ENCODE results near the gene TMPRSS15.

Gene TMPRSS15

GRCh38 chr21:18268906-18269305 lies 134.7 kb downstream of the TMPRSS15 start:
- H3K4me1 ChIP-seq (ENCODE audit: control insufficient read depth, insufficient read depth, low read length): no peaks in the 10 kb centered on the region
- H3K9me3 ChIP-seq (ENCODE audit: control insufficient read depth, insufficient read depth, low read length): no peaks in the 10 kb centered on the region
- no peak overlapping the region for H3K4me3 ChIP-seq (ENCODE audit: low read depth, low read length)
- no peaks in the 10 kb centered on the region for H3K36me3 ChIP-seq (ENCODE audit: control insufficient read depth, insufficient read depth, low read length)
- H3K9ac ChIP-seq (ENCODE audit: low read depth, low read length): no peak overlapping the region
- H3K27me3 ChIP-seq (ENCODE audit: control insufficient read depth, insufficient read depth, low read length): no peaks in the 10 kb centered on the region

- Histone ChIP-seq H3K36me3 (ENCODE audit: control insufficient read depth, insufficient read depth, low read length) (no peaks in the 10 kb centered on the region), H3K4me1 (ENCODE audit: control insufficient read depth, insufficient read depth, low read length) (no peaks in the 10 kb centered on the region), H3K27me3 (ENCODE audit: control insufficient read depth, insufficient read depth, low read length) (no peaks in the 10 kb centered on the region), H3K4me3 (ENCODE audit: low read depth, low read length) (no peak overlapping the region), H3K9ac (ENCODE audit: low read depth, low read length) (no peak overlapping the region), H3K9me3 (ENCODE audit: control insufficient read depth, insufficient read depth, low read length) (no peaks in the 10 kb centered on the region)
Measured at GRCh38 chr21:18267496-18267895, 136.1 kb downstream of the TMPRSS15 start.

GRCh38 chr21:18265944-18266343 lies 137.6 kb downstream of the TMPRSS15 start:
- Histone ChIP-seq H3K9me3 (ENCODE audit: control insufficient read depth, insufficient read depth, low read length) (no peaks in the 10 kb centered on the region), H3K9ac (ENCODE audit: low read depth, low read length) (no peak overlapping the region), H3K4me3 (ENCODE audit: low read depth, low read length) (no peak overlapping the region), H3K36me3 (ENCODE audit: control insufficient read depth, insufficient read depth, low read length) (no peaks in the 10 kb centered on the region), H3K4me1 (ENCODE audit: control insufficient read depth, insufficient read depth, low read length) (no peaks in the 10 kb centered on the region), H3K27me3 (ENCODE audit: control insufficient read depth, insufficient read depth, low read length) (no peaks in the 10 kb centered on the region)

- no peaks in the 10 kb centered on the region for H3K9me3 ChIP-seq (ENCODE audit: control insufficient read depth, insufficient read depth, low read length)
- H3K4me1 ChIP-seq (ENCODE audit: control insufficient read depth, insufficient read depth, low read length): no peaks in the 10 kb centered on the region
- H3K36me3 ChIP-seq (ENCODE audit: control insufficient read depth, insufficient read depth, low read length): no peaks in the 10 kb centered on the region
- H3K9ac ChIP-seq (ENCODE audit: low read depth, low read length): no peak overlapping the region
- H3K4me3 ChIP-seq (ENCODE audit: low read depth, low read length): no peak overlapping the region
- no peaks in the 10 kb centered on the region for H3K27me3 ChIP-seq (ENCODE audit: control insufficient read depth, insufficient read depth, low read length)
Measured at GRCh38 chr21:18253799-18254198, 149.8 kb downstream of the TMPRSS15 start.

- H3K9me3 ChIP-seq (ENCODE audit: control insufficient read depth, insufficient read depth, low read length): no peaks in the 10 kb centered on the region
- no peaks in the 10 kb centered on the region for H3K36me3 ChIP-seq (ENCODE audit: control insufficient read depth, insufficient read depth, low read length)
- no peaks in the 10 kb centered on the region for H3K27me3 ChIP-seq (ENCODE audit: control insufficient read depth, insufficient read depth, low read length)
- no peaks in the 10 kb centered on the region for H3K4me1 ChIP-seq (ENCODE audit: control insufficient read depth, insufficient read depth, low read length)
- no peak overlapping the region for H3K4me3 ChIP-seq (ENCODE audit: low read depth, low read length)
- H3K9ac ChIP-seq (ENCODE audit: low read depth, low read length): no peak overlapping the region
Measured at GRCh38 chr21:18253221-18253620, 150.4 kb downstream of the TMPRSS15 start.

- H3K4me1 ChIP-seq (ENCODE audit: control insufficient read depth, insufficient read depth, low read length): no peaks in the 10 kb centered on the region
- no peaks in the 10 kb centered on the region for H3K9me3 ChIP-seq (ENCODE audit: control insufficient read depth, insufficient read depth, low read length)
- H3K4me3 ChIP-seq (ENCODE audit: low read depth, low read length): no peak overlapping the region
Measured at GRCh38 chr21:18252680-18253079, 150.9 kb downstream of the TMPRSS15 start.

GRCh38 chr21:18252256-18252655 lies 151.3 kb downstream of the TMPRSS15 start:
- no peaks in the 10 kb centered on the region for H3K4me1 ChIP-seq (ENCODE audit: control insufficient read depth, insufficient read depth, low read length)
- no peak overlapping the region for H3K4me3 ChIP-seq (ENCODE audit: low read depth, low read length)
- H3K36me3 ChIP-seq (ENCODE audit: control insufficient read depth, insufficient read depth, low read length): no peaks in the 10 kb centered on the region
- H3K9me3 ChIP-seq (ENCODE audit: control insufficient read depth, insufficient read depth, low read length): no peaks in the 10 kb centered on the region
- H3K27me3 ChIP-seq (ENCODE audit: control insufficient read depth, insufficient read depth, low read length): no peaks in the 10 kb centered on the region
- H3K9ac ChIP-seq (ENCODE audit: low read depth, low read length): no peak overlapping the region

More at GRCh38 chr21:18252680-18253079, 150.9 kb downstream of the TMPRSS15 start:
- Histone ChIP-seq H3K9ac (ENCODE audit: low read depth, low read length) (no peak overlapping the region), H3K27me3 (ENCODE audit: control insufficient read depth, insufficient read depth, low read length) (no peaks in the 10 kb centered on the region), H3K36me3 (ENCODE audit: control insufficient read depth, insufficient read depth, low read length) (no peaks in the 10 kb centered on the region)

- no peak overlapping the region for H3K4me3 ChIP-seq (ENCODE audit: low read depth, low read length)
- H3K27me3 ChIP-seq (ENCODE audit: control insufficient read depth, insufficient read depth, low read length): peaks cover 7% of the 10 kb centered on the region
- no peaks in the 10 kb centered on the region for H3K9me3 ChIP-seq (ENCODE audit: control insufficient read depth, insufficient read depth, low read length)
- no peaks in the 10 kb centered on the region for H3K36me3 ChIP-seq (ENCODE audit: control insufficient read depth, insufficient read depth, low read length)
- no peaks in the 10 kb centered on the region for H3K4me1 ChIP-seq (ENCODE audit: control insufficient read depth, insufficient read depth, low read length)
- no peak overlapping the region for H3K9ac ChIP-seq (ENCODE audit: low read depth, low read length)
Measured at GRCh38 chr21:18251065-18251464, 152.5 kb downstream of the TMPRSS15 start.

GRCh38 chr21:18249672-18250071 lies 153.9 kb downstream of the TMPRSS15 start:
- Histone ChIP-seq H3K4me3 (ENCODE audit: low read depth, low read length) (no peak overlapping the region), H3K27me3 (ENCODE audit: control insufficient read depth, insufficient read depth, low read length) (peaks cover 21% of the 10 kb centered on the region), H3K4me1 (ENCODE audit: control insufficient read depth, insufficient read depth, low read length) (no peaks in the 10 kb centered on the region), H3K9ac (ENCODE audit: low read depth, low read length) (no peak overlapping the region), H3K36me3 (ENCODE audit: control insufficient read depth, insufficient read depth, low read length) (no peaks in the 10 kb centered on the region), H3K9me3 (ENCODE audit: control insufficient read depth, insufficient read depth, low read length) (no peaks in the 10 kb centered on the region)

GRCh38 chr21:18248171-18248570 lies 155.4 kb downstream of the TMPRSS15 start:
- Histone ChIP-seq H3K4me3 (ENCODE audit: low read depth, low read length) (no peak overlapping the region), H3K9ac (ENCODE audit: low read depth, low read length) (no peak overlapping the region), H3K9me3 (ENCODE audit: control insufficient read depth, insufficient read depth, low read length) (no peaks in the 10 kb centered on the region), H3K27me3 (ENCODE audit: control insufficient read depth, insufficient read depth, low read length) (peaks cover 36% of the 10 kb centered on the region), H3K36me3 (ENCODE audit: control insufficient read depth, insufficient read depth, low read length) (no peaks in the 10 kb centered on the region), H3K4me1 (ENCODE audit: control insufficient read depth, insufficient read depth, low read length) (no peaks in the 10 kb centered on the region)

GRCh38 chr21:18245464-18245967 lies 158.1 kb downstream of the TMPRSS15 start:
- peak overlapping the region; percentile 64 for H3K4me3 ChIP-seq (ENCODE audit: low read depth, low read length)
- H3K27me3 ChIP-seq (ENCODE audit: control insufficient read depth, insufficient read depth, low read length): peaks cover 47% of the 10 kb centered on the region
- H3K9ac ChIP-seq (ENCODE audit: low read depth, low read length): no peak overlapping the region

GRCh38 chr21:18244671-18245463 lies 158.7 kb downstream of the TMPRSS15 start, which contains the start of gene CHODL:
CHODL (plus strand) TSS chr21:18244833; CDS start chr21:18245224, 391 bp downstream.
- Histone ChIP-seq H3K9me3 (ENCODE audit: control insufficient read depth, insufficient read depth, low read length) (no peaks in the 10 kb centered on the region), H3K4me3 (ENCODE audit: low read depth, low read length) (peak within 1 kb of the TSS; percentile 64), H3K4me1 (ENCODE audit: control insufficient read depth, insufficient read depth, low read length) (no peaks in the 10 kb centered on the region), H3K27me3 (ENCODE audit: control insufficient read depth, insufficient read depth, low read length) (peaks cover 47% of the 10 kb centered on the region), H3K36me3 (ENCODE audit: control insufficient read depth, insufficient read depth, low read length) (no peaks in the 10 kb centered on the region), H3K9ac (ENCODE audit: low read depth, low read length) (no peak within 1 kb of the TSS)

More at GRCh38 chr21:18245464-18245967, 158.1 kb downstream of the TMPRSS15 start:
- Histone ChIP-seq H3K4me1 (ENCODE audit: control insufficient read depth, insufficient read depth, low read length) (no peaks in the 10 kb centered on the region), H3K36me3 (ENCODE audit: control insufficient read depth, insufficient read depth, low read length) (no peaks in the 10 kb centered on the region), H3K9me3 (ENCODE audit: control insufficient read depth, insufficient read depth, low read length) (no peaks in the 10 kb centered on the region)

Measured in iPS-15b (cell line).